Activated B cell treated with CpG ODN at 0.5 μM for 24 hours (primary cell): ENCODE measurements around the gene CERS6. TPM values are rescaled to one million over a fixed set of nuclear protein-coding genes. Genes with fewer than 3 reads are reported as not detected.

ENCODE experiments used
- ATAC-seq: fragments of 200-7000 bp; cut with Tn5 transposase; one replicate; pipeline ENCODE4 v1.10.0; 2021; ENCODE audit warnings: low read depth, mild to moderate bottlenecking, moderate library complexity
- CTCF ChIA-PET: fragments of 350-600 bp; sonication (Branson Sonifier 250); formaldehyde crosslinking; loops from one replicate; lab custom pipeline; 2021; ENCODE audit warnings: antibody characterized with exemption; lab: Charles Lee
- POLR2A ChIA-PET: fragments of 350-600 bp; sonication (Branson Sonifier 250); formaldehyde crosslinking; loops from one replicate; lab custom pipeline; 2021; ENCODE audit warnings: antibody characterized with exemption; lab: Charles Lee
- DNase-seq: peaks from one replicate; pipeline ENCODE4 v3.0.0; 2022
- H3K27ac Mint-ChIP-seq: one replicate; pipeline ENCODE4 v1.8.0; 2020; ENCODE audit warnings: mixed read lengths
- H3K27me3 Mint-ChIP-seq: one replicate; pipeline ENCODE4 v1.8.0; 2021; ENCODE audit warnings: mixed read lengths
- H3K36me3 Mint-ChIP-seq: one replicate; pipeline ENCODE4 v1.8.0; 2021; ENCODE audit warnings: low read depth, mixed read lengths
- H3K4me1 Mint-ChIP-seq: one replicate; pipeline ENCODE4 v1.8.0; 2021; ENCODE audit warnings: mixed read lengths
- H3K4me3 Mint-ChIP-seq: one replicate; pipeline ENCODE4 v1.8.0; 2020; ENCODE audit warnings: mild to moderate bottlenecking, mixed read lengths
- H3K9me3 Mint-ChIP-seq: one replicate; pipeline ENCODE4 v1.8.0; 2020; ENCODE audit warnings: mixed read lengths
- intact Hi-C: fragments of 100-400 bp; cut with micrococcal nuclease; formaldehyde crosslinking; loops from one replicate; pipeline ENCODE4 v1.15.1; 2024
- total RNA-seq: library from RNA; stranded (reverse); gene quantifications from 2 replicates; pipeline ENCODE4 v1.2.3, GENCODE V29; 2022
- TF ChIP-seq, protein P1 (sequence below): fragments of 200-600 bp; IDR thresholded peaks from one replicate; pipeline ENCODE4 v1.8.0; 2022; ENCODE audit warnings: antibody characterized with exemption, mild to moderate bottlenecking

The CERS6 gene
- total RNA-seq, 1 donor from 2014 or later: 5.3 TPM

DNA sequence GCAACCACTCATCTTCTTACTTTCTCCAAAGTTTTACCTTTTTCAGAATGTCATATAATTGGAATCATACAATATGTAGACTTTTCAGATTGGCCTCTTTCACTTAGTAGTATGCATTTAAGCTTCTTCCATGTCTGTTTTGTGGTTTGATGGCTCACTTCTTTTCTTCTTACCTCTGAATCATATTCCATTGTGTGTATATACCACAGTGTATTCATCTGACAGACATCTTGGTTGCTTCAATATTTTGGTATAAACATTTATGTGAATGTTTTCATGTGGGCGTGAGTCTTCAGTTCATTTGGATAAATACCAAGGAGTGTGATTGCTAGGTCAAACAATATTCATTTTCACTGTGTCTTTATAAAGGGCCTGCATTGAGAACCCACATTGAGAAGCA lies 210.3 kb downstream of the CERS6 start:
- POLR2A ChIA-PET: no interaction called here
- Mint-ChIP-seq H3K9me3 (no peaks in the 10 kb centered on the region), H3K27ac (no peak overlapping the region), H3K4me1 (no peaks in the 10 kb centered on the region), H3K36me3 (no peaks in the 10 kb centered on the region), H3K27me3 (no peaks in the 10 kb centered on the region), H3K4me3 (no peak overlapping the region)
- ATAC-seq: no peak
- intact Hi-C loops: no loop called here
- no peak for DNase-seq
- TF ChIP-seq, protein P1, sequence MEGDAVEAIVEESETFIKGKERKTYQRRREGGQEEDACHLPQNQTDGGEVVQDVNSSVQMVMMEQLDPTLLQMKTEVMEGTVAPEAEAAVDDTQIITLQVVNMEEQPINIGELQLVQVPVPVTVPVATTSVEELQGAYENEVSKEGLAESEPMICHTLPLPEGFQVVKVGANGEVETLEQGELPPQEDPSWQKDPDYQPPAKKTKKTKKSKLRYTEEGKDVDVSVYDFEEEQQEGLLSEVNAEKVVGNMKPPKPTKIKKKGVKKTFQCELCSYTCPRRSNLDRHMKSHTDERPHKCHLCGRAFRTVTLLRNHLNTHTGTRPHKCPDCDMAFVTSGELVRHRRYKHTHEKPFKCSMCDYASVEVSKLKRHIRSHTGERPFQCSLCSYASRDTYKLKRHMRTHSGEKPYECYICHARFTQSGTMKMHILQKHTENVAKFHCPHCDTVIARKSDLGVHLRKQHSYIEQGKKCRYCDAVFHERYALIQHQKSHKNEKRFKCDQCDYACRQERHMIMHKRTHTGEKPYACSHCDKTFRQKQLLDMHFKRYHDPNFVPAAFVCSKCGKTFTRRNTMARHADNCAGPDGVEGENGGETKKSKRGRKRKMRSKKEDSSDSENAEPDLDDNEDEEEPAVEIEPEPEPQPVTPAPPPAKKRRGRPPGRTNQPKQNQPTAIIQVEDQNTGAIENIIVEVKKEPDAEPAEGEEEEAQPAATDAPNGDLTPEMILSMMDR: no peak
- CTCF ChIA-PET: no interaction called here

DNA sequence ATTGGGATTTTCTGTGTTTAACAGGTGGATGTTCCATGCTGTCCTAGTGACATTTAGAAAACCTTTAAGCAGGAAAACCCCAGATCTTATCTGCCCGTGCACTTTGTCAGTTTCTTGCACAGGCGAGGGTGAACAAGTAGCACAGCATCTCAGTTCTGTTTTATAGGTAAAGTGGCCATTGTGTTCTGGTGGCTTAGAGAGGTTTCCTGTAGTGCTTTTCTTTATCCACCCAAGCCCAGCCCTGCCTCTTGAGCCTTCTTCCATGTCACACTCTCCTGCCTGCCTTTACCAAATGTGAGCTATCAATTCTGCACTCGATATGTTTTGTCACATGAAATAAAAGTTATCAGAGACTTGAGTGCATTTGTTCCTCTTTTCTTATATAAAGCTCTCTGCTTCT lies 211.1 kb downstream of the CERS6 start:
- ChIA-PET POLR2A (no interaction called here), CTCF (no interaction called here)
- Mint-ChIP-seq H3K9me3 (no peaks in the 10 kb centered on the region), H3K4me1 (no peaks in the 10 kb centered on the region), H3K4me3 (no peak overlapping the region), H3K27me3 (no peaks in the 10 kb centered on the region), H3K36me3 (no peaks in the 10 kb centered on the region), H3K27ac (no peak overlapping the region)
- intact Hi-C loops: no loop called here
- no peak for ATAC-seq
- DNase-seq: no peak
- TF ChIP-seq, protein P1: no peak

DNA sequence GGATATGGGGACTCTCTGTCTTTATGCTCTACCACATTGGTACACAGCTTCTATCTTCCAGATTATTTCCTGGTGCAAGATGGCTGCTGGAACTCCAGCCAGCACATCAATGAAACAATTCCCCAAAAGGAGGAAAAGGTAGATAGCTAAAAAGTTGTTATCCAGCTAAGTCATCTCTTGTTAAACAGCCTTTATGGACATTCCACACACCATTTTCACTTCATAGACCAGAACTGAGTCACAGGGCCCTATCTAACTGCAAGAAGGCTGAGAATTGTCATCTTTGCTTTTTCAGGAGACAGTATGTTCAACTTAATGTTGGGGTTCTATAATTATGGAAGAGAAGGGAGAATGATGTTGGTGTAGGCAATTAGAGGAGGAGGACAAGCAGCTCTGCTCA lies 213.1 kb downstream of the CERS6 start:
- ATAC-seq (no peak), DNase-seq (no peak)
- no peak overlapping the region for H3K4me3 Mint-ChIP-seq
- H3K36me3 Mint-ChIP-seq: no peaks in the 10 kb centered on the region
- H3K9me3 Mint-ChIP-seq: no peaks in the 10 kb centered on the region
- intact Hi-C loops: no loop called here
- CTCF ChIA-PET: no interaction called here
- POLR2A ChIA-PET: no interaction called here
- H3K27ac Mint-ChIP-seq: no peak overlapping the region
- no peaks in the 10 kb centered on the region for H3K27me3 Mint-ChIP-seq
- TF ChIP-seq, protein P1: no peak
- H3K4me1 Mint-ChIP-seq: no peaks in the 10 kb centered on the region

DNA sequence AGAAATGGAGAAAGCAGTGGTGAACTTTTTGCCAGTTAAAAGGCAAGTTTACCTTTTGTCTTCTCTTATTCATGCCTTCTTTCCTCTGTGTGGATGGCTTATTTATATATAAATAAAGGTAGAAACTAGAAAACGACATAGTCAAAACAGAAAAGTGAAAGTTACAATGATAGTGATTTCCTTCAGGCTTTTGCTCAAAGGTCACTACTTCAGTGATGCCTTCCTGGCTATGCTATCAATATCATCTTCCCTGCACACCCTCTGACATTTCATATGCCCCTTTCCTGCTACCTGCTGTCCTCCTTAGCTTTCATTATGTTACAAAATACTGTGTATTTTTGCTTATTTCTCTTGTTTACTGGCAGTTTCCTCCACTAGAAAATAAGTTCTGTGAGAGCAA lies 214.4 kb downstream of the CERS6 start:
- POLR2A ChIA-PET: no interaction called here
- TF ChIP-seq, protein P1: no peak
- CTCF ChIA-PET: no interaction called here
- no peak overlapping the region for H3K27ac Mint-ChIP-seq
- H3K36me3 Mint-ChIP-seq: no peaks in the 10 kb centered on the region
- H3K9me3 Mint-ChIP-seq: no peaks in the 10 kb centered on the region
- ATAC-seq (no peak), DNase-seq (no peak)
- H3K27me3 Mint-ChIP-seq: no peaks in the 10 kb centered on the region
- H3K4me1 Mint-ChIP-seq: no peaks in the 10 kb centered on the region
- intact Hi-C loops: no loop called here
- H3K4me3 Mint-ChIP-seq: no peak overlapping the region

DNA sequence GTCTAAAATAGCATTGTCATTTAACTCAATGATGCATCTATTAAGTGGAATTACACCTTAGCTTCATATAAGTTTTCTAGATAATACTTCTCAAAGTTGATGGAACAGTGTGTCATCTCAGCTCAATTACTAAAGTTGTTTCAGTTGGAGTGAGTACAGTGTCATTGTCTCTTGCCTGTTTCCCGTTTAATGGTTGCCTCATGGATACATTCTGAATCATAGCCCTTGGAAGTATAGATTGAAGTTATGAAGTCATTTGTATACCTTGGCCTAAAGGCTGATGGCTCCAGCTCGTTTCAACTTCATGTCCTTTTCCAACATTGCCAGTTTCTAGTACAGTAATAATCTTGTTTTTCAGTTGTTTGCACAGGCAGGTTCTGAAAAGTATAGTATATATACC lies 215.9 kb downstream of the CERS6 start:
- no peak for ATAC-seq
- TF ChIP-seq, protein P1: no peak
- Mint-ChIP-seq H3K9me3 (no peaks in the 10 kb centered on the region), H3K4me3 (no peak overlapping the region), H3K27ac (no peak overlapping the region), H3K36me3 (no peaks in the 10 kb centered on the region), H3K27me3 (no peaks in the 10 kb centered on the region), H3K4me1 (no peaks in the 10 kb centered on the region)
- CTCF ChIA-PET: no interaction called here
- POLR2A ChIA-PET: no interaction called here
- intact Hi-C loops: no loop called here
- DNase-seq: no peak
